ENCODE data around the gene NID2.

NID2 gene

DNA sequence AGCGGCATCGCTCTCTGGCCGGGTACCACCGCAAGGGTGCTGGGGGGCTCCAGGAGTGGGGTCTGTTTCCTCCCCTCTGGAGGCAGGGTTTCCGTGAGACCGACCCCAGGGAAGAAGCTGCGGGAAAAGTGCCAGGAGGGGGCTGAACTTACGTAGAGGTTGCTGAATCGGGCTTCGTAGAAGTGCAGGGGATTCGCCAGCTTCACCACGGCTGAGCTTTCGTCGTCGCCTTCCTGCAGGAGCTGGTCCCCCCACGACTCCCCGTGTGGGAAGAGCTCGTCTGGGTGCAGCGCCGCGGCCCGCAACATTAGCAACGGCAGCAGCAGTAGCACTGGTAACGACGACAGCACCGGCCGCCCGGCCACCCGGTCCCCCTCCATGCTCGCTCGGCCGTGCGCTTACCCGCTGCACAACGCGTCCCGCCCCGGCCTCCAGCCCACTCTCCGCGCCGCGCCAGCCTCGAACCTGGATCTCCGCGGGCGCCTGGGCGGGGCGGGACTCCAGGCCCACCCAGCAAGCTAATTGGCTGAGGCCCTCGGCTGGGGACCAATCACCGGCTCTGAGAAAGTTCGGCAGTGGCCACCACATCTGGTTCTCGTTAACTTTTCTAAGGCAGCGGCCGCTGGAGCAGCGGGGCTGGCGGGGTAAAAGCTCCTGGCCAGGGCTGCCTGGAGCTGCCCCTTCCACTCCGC is at the start of gene NID2:
Gene NID2, minus strand, starts transcription at position 445 of the 692 bp plus-strand sequence. Its CDS starts 65 bp downstream, at position 380.
- DNase-seq: no peak

DNA sequence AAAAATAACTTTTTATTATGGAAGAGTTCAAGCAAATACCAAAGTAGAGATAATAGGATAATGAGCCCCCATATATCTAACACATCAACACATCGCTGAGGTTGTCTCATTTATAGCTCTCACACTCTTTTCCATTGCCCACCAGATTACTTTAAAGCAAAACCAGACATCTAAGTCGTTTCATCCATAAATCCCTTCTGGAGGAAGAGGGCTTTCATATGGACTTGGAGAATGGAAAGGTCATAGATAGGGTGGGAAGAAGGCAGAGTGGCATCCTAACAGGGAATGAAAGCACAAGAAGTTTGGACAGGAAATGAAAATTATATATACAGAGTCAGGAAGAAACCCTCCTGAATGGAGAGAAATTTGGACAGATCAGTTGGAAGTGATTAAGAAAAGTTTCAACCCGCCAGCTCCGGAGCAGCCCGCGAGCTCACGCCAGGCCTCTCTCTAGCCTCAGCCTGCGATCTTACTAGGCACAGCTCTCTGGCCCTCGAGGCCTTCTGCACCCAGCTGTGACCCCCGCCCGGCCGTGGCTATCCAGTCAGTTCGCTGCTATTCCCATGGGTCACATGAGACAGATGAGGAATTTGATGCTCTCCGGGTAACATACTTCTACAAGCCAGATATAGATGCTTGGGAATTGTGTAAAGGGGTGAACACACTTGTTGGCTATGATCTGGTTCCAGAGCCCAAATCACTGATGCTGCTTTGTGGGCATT is 48.4 kb upstream of the NID2 start:
- no peak for DNase-seq

DNA sequence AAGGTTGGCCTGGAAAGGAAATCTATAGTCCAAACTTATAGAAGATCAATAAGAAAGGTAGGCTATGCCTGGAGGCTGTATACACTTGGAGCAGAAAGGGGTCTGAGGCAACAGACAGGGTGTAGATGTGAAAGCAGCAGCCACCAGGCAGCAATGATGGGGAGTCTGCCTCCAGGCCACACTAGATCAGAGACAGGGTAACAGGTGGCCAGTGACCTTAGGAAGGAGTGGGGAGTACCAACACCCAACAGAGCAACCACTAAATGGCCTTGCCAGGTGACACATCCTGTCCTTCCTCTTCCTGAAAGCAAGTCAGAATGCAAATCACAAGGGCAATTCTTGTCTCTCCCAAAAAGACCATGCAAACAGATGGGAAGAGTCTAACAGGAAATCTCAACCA is 46.4 kb upstream of the NID2 start:
- DNase-seq: no peak

- DNase-seq: no peak
Measured at GRCh38 chr14:52112336-52113018, 43.6 kb upstream of the NID2 start.

DNA sequence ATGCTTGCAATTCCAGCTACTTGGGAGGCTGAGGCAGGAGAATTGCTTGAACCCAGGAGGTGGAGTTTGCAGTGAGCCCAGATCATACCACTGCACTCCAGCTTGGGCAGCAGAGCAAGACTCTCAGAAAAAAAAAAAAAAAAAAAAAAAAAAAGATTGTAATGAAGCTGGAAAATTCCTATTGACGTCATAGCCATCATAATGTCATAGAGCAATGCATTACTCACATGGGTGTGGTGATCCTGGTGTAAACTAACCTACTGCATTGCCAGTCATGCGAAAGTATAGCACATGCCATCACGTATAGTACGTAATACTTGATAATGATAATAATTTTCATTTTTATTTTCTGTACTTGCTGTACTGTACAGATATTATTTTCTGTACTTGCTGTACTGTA is 42.7 kb upstream of the NID2 start:
- no peak for DNase-seq

DNA sequence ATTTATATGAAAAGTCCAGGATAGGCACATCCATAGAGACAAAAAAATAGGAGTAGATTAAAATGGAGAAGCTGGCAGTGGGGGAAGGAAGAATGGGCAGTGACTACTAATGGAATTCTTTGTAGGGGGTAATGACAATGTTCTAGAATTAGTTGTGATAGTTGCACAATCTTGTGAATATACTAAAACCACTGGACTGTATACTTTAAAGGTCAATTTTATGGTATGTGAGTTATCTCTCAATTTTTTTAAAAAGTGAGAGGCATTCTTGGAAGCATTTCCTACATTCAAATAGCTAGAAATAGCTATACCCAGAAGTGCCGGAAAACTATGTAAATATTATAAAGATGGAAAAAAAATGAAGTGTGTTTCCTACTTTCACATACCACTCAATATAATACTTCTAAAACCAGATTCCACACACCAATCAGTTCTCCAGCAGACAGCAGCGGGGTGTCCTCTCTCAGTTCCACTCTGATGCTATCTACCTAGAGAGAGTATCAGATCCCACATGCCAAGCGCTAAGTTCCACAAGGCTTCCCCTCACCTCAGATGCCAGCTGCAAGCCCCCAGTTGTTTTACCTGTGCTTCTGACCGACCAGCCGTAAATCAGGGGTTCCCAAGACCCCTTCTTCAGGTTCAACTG is 41.7 kb upstream of the NID2 start:
- no peak for DNase-seq

GRCh38 chr14:52108823-52109222 is 40.0 kb upstream of the NID2 start:
- DNase-seq: no peak

DNA sequence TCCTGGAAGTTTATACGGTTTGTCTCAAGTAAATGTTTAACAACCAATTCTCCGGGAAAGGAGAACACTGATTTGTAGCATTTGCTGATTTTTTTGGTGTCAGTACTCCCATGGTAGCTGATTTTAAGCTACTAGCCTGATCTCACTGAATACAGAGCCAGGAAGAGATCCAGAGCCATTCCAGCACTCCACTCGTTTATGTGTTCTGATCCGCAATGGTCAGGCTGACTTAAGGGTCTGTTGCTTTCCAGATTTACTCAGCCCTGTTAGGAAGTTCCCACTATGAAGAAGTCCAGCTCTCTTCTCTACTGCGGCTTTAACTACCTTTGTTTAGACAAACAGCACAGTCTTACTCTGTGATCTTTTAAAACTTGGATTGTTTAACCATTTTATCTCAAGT is 38.0 kb upstream of the NID2 start:
- DNase-seq: no peak

DNA sequence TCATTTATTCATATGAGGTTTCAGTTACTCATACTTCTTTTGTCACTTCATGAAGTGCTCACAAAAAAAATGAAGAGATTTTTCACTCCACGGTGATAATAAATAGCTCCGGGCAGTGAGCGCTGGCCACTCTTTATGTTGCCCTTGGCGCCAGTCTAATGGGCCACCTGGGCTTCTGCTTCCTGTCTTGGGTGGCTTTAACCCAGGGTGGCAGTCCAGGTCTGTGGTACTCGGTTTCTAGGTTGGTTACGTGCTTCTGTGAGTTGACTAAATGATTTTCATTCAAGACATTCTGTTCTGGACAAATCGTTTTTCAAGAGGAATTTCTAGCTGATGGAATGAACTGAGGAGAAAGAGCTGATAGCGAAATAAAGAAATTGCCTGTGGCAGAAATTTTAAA is 34.6 kb upstream of the NID2 start:
- no peak for DNase-seq

DNA sequence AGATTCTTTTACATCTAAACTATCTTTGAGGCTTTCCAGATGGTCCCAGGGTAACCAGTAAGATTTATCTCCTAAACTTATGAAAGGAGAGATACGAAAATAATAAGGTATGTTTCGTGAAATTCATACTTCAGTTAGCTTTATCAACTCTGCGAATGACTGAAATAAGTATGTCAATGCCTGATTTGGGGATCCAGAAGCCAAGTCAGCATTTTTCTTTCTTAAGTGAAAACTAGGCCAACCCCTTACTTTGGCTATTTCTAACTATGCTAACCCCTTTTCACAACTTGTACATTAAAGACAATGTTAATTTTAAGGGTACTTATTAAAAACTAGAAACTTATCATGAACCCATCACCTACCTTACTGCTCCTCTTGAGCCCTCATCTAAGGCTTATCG is 26.9 kb upstream of the NID2 start:
- no peak for DNase-seq

- DNase-seq: no peak
Measured at GRCh38 chr14:52095336-52095735, 26.5 kb upstream of the NID2 start.

DNA sequence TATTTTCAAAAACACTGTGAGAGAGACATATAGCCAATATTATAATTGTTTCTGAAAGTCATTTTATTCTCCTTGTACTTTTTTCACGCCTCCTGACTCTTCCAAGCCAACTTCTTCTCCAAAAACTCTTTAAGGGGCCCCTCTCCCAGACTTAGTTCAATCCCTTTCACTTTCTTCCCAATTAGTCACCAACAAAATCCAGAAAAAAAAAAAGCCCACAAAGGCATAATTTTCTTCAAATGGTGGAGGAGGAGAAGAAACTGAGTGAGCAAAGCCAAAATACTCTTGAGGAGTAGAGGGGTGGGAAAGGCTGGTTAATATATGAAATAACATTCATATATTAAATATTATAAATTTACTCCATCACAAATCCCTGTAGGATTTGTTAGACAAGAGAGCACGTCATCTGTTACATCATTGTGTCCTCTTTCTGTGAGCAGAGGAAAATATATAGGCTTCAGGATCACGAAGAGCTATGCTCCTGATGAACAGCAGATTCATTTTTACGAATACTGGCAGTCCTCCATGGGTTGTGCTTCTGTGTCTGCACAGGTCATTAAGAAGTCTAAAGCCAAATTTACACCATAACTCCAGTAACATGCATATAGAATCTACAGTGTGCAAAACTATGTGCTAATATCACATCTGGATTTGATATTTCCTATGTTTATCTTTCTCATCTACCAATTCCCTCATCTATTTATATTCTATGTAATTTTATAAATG is 25.9 kb upstream of the NID2 start:
- DNase-seq: no peak

DNA sequence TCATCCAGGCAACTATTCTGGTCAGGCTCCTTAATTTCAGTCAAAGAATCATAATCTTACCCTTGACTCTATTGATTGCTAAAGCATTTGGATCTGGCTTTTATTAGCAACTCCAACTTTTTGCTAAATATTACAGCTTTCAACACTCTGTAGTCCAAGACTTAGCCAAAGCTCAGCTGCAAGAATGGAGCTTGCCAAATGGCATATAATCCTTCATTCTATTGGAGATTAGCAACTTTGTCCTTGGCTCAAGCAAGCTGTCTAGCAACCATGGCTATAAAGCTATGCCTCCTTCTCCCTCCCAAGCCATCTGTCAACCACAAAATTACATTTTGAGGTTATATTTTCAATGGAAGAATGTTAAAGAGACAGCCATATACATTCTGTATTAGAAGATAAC is 23.1 kb upstream of the NID2 start:
- DNase-seq: no peak

GRCh38 chr14:52090936-52091335 is 22.1 kb upstream of the NID2 start:
- DNase-seq: no peak

GRCh38 chr14:52089218-52089617 is 20.4 kb upstream of the NID2 start:
- DNase-seq: no peak

GRCh38 chr14:52086711-52087110 is 17.9 kb upstream of the NID2 start:
- no peak for DNase-seq

GRCh38 chr14:52082903-52083302 is 14.0 kb upstream of the NID2 start:
- DNase-seq: no peak

- no peak for DNase-seq
Measured at GRCh38 chr14:52081964-52082363, 13.1 kb upstream of the NID2 start.

DNA sequence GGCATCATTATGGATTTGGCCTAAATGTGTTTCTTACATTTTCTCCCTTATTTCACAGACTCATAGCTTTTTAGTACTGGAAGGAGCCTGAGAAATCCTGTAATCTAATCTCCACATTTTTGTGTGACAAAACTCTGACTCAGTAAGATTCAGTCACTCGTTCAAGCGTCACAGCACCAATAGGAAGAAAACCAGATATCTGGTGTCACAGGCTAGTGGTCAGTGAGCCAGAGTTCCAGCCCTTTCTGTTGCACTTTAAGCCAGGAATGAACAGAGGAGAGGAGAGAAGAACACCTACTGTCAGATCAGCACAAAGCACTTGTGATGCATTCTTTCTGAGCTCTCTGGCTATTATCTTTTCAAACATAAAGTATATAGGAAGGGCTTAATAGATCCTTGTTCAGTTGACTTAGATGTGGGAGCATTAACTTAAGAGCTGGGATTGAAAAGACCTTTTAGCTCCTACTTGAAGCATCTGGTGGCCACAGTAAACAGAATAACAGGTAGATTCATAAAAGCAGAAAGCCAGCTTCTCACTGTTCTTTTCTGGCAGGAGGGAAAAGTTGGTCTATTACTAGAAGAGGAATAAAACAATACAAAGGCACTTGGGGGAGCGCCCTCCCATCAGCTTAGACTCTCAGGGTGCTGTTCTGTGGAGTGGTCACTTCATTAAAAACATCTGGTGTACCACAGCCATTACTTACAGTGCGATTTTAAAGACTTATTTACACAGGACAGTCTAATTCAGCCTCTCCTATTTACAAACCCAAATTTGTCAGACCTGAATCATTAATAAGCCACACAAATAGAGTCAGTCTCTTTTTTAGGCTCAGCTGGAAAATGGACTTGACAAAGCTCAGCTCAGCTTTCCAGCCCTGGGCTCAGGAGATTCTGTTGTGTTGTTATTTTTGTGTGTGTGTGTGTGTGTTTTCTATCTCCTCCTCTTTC is 12.2 kb upstream of the NID2 start:
- DNase-seq: no peak

- DNase-seq: no peak
Measured at GRCh38 chr14:52080158-52080800, 11.4 kb upstream of the NID2 start.
